HepG2 (cell line): ENCODE data around the gene ACAP1. TPM values are rescaled to one million over a fixed set of nuclear protein-coding genes. Genes with fewer than 3 reads are reported as not detected.
A peak's percentile ranks its signal among the peaks of the same experiment; 100 is the strongest.

Source experiments
- ARNTL ChIP-seq: sonication (generic); formaldehyde crosslinking; IDR thresholded peaks from 2 replicates; pipeline ENCODE4 v1.4.0; 2020; ENCODE audit warnings: mild to moderate bottlenecking, missing genetic modification reagents
- HNF4A ChIP-seq: sonication (generic); formaldehyde crosslinking; IDR thresholded peaks from 2 replicates; pipeline ENCODE4 v1.4.0; 2020; ENCODE audit warnings: missing genetic modification reagents
- HNRNPUL1 ChIP-seq: fragments of 200-400 bp; formaldehyde crosslinking; IDR thresholded peaks from 2 replicates; pipeline ENCODE4 v1.6.1; 2017; ENCODE audit warnings: low read depth, mild to moderate bottlenecking, low read length, moderate library complexity
- PHF20 ChIP-seq: sonication (generic); formaldehyde crosslinking; IDR thresholded peaks from 2 replicates; pipeline ENCODE4 v1.5.0; 2020; ENCODE audit warnings: mild to moderate bottlenecking, missing genetic modification reagents
- RELA ChIP-seq: sonication (generic); formaldehyde crosslinking; IDR thresholded peaks from 2 replicates; pipeline ENCODE4 v1.4.0; 2020; ENCODE audit warnings: missing genetic modification reagents
- SETDB1 ChIP-seq: sonication (generic); formaldehyde crosslinking; IDR thresholded peaks from 2 replicates; pipeline ENCODE4 v1.5.1; 2020; ENCODE audit warnings: missing genetic modification reagents, mild to moderate bottlenecking, borderline replicate concordance
- SPEN ChIP-seq: sonication (generic); formaldehyde crosslinking; IDR thresholded peaks from 2 replicates; pipeline ENCODE4 v1.5.1; 2020; ENCODE audit warnings: low read depth, mild to moderate bottlenecking, missing genetic modification reagents
- SRY ChIP-seq: sonication (generic); formaldehyde crosslinking; IDR thresholded peaks from 2 replicates; pipeline ENCODE4 v1.8.0; 2022; ENCODE audit warnings: mild to moderate bottlenecking, missing genetic modification reagents
- YY1 ChIP-seq: IDR thresholded peaks from 2 replicates; pipeline ENCODE4 v1.6.1; 2011; ENCODE audit warnings: low read length, low read depth, moderate library complexity, mild to moderate bottlenecking; ENCODE audit not compliant: insufficient read depth, insufficient replicate concordance
- ZFP90 ChIP-seq: sonication (generic); formaldehyde crosslinking; IDR thresholded peaks from 2 replicates; pipeline ENCODE4 v1.8.0; 2022; ENCODE audit warnings: missing genetic modification reagents, mild to moderate bottlenecking, inconsistent platforms, borderline replicate concordance
- ZKSCAN8 ChIP-seq: IDR thresholded peaks from 2 replicates; pipeline ENCODE4 v1.6.1; 2016; ENCODE audit warnings: borderline replicate concordance, missing genetic modification reagents, missing compliant biosample characterization
- ZNF274 ChIP-seq: sonication (generic); formaldehyde crosslinking; IDR thresholded peaks from 2 replicates; pipeline ENCODE4 v1.5.1; 2020; ENCODE audit warnings: mild to moderate bottlenecking, missing genetic modification reagents
- ZNF451 ChIP-seq: sonication (generic); formaldehyde crosslinking; IDR thresholded peaks from 2 replicates; pipeline ENCODE4 v1.5.0; 2020; ENCODE audit warnings: mild to moderate bottlenecking, missing genetic modification reagents
- ZNF766 ChIP-seq: sonication (generic); formaldehyde crosslinking; IDR thresholded peaks from 2 replicates; pipeline ENCODE4 v1.5.0; 2020; ENCODE audit warnings: missing genetic modification reagents, borderline replicate concordance
- polyA plus RNA-seq, 8 experiments: library from polyadenylated mRNA; depleted of rRNA in 3 of 8; stranded (reverse) in 7 of 8; unstranded in 1 of 8; fragments of >200 nt; fragmentation: Illumina TruSeq in 4 of 8; extraction: Trizol in 4 of 8; gene quantifications; 2 replicates each; pipeline versions ENCODE4 v1.2.1 to v1.2.3, GENCODE V29; 2011 to 2016; ENCODE audit warnings: low read depth in 4 of 8, missing spikeins in 1 of 8, mixed read lengths in 1 of 8; ENCODE audit not compliant: insufficient read depth in 1 of 8
- total RNA-seq, 5 experiments: library from RNA; depleted of rRNA; stranded (reverse); fragments of >200 nt; fragmentation: Illumina TruSeq; extraction: Trizol; gene quantifications; 2 replicates each; pipeline ENCODE4 v1.2.3, GENCODE V29; 2016; ENCODE audit warnings: low read depth in 1 of 5
- TF ChIP-seq, protein P1 (sequence below): sonication (generic); formaldehyde crosslinking; IDR thresholded peaks from 2 replicates; pipeline ENCODE4 v1.9.0; 2022; ENCODE audit warnings: missing genetic modification reagents, mild to moderate bottlenecking, borderline replicate concordance
- TF ChIP-seq, protein P2 (sequence below): sonication (generic); formaldehyde crosslinking; IDR thresholded peaks from 2 replicates; pipeline ENCODE4 v1.4.0; 2020; ENCODE audit warnings: mild to moderate bottlenecking, missing genetic modification reagents
- TF ChIP-seq, protein P3 (sequence below): sonication (generic); formaldehyde crosslinking; IDR thresholded peaks from 2 replicates; pipeline ENCODE4 v1.5.0; 2020; ENCODE audit warnings: mild to moderate bottlenecking, missing genetic modification reagents
- TF ChIP-seq, protein P4 (sequence below): sonication (generic); formaldehyde crosslinking; IDR thresholded peaks from 2 replicates; pipeline ENCODE4 v1.8.1; 2023; ENCODE audit warnings: mild to moderate bottlenecking, missing genetic modification reagents

Gene ACAP1
- total and polyA plus RNA-seq, 2 of the 13 experiments (the other 11 are each of a cell fraction or from before 2014, with no cell fraction given), result 1.3 to 2.5 TPM

DNA sequence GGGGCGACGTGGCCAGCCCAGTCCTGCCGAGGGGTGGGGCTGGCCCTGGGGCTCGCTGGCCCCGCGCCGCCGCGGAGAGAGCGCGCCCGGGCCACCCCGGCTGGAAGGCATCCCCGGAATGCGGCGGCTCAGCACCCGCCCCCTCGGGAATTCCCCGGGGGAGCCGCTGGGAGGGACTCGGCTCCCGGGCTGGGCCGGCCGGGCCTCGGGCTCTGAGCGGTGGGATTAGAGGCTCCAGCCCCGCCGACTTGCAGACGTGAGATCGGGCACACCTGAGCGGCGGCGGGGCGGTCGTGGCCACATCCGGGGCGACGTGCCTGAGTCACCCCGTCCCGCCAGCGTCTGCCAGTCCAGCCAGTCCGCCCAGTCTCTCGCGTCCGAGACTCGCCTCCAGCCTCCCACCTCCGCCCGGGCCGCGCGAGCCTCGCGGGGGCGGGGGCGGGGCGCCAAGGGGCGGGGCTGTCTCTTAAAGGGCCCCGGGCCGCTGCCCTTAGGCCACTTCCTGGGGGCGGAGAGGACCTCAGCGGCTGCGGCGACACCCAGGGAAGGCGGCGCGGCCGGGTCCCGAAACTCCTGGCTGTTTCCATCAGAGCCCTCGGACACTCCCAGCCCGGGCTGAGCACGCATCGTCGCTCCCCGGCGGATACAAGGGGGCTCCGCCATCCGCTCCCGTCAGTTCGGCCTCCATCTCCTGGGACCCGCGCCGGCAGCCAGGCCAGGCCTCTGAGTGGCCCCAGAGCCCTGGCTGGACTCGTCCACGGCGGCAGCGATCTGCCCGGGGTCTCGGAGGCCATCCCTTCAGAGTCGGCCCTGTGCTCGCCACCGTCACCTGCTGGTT lies 15.6 kb downstream of the ACAP1 start, which contains the start of gene KCTD11 (continued):
- TF ChIP-seq, protein P1, sequence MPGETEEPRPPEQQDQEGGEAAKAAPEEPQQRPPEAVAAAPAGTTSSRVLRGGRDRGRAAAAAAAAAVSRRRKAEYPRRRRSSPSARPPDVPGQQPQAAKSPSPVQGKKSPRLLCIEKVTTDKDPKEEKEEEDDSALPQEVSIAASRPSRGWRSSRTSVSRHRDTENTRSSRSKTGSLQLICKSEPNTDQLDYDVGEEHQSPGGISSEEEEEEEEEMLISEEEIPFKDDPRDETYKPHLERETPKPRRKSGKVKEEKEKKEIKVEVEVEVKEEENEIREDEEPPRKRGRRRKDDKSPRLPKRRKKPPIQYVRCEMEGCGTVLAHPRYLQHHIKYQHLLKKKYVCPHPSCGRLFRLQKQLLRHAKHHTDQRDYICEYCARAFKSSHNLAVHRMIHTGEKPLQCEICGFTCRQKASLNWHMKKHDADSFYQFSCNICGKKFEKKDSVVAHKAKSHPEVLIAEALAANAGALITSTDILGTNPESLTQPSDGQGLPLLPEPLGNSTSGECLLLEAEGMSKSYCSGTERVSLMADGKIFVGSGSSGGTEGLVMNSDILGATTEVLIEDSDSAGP, result peak; percentile 100
- TF ChIP-seq, protein P2, sequence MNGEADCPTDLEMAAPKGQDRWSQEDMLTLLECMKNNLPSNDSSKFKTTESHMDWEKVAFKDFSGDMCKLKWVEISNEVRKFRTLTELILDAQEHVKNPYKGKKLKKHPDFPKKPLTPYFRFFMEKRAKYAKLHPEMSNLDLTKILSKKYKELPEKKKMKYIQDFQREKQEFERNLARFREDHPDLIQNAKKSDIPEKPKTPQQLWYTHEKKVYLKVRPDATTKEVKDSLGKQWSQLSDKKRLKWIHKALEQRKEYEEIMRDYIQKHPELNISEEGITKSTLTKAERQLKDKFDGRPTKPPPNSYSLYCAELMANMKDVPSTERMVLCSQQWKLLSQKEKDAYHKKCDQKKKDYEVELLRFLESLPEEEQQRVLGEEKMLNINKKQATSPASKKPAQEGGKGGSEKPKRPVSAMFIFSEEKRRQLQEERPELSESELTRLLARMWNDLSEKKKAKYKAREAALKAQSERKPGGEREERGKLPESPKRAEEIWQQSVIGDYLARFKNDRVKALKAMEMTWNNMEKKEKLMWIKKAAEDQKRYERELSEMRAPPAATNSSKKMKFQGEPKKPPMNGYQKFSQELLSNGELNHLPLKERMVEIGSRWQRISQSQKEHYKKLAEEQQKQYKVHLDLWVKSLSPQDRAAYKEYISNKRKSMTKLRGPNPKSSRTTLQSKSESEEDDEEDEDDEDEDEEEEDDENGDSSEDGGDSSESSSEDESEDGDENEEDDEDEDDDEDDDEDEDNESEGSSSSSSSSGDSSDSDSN (CRISPR knock-in tag), result peak; percentile 81
- TF ChIP-seq SETDB1 (CRISPR knock-in tag) (no peak), ZNF766 (CRISPR knock-in tag) (0 out of 2 replicates have a peak, but pooled peaks have one; percentile 1), ZKSCAN8 (CRISPR knock-in tag) (no peak; the same call in 1 of the 2 replicates), PHF20 (CRISPR knock-in tag) (no peak), SPEN (peak; percentile 69; the same call in 1 of the 2 replicates), ARNTL (CRISPR knock-in tag) (peak; percentile 53; the same call in 1 of the 2 replicates), ZFP90 (peak; percentile 79; the same call in 1 of the 2 replicates), ZNF451 (CRISPR knock-in tag) (peak; percentile 59; the same call in 1 of the 2 replicates), ZNF274 (CRISPR knock-in tag) (no peak), RELA (CRISPR knock-in tag) (peak; percentile 97), SRY (0 out of 2 replicates have a peak, but pooled peaks have one; percentile 11), HNRNPUL1 (no peak), HNF4A (CRISPR knock-in tag) (no peak), YY1 (peak; percentile 7)
- TF ChIP-seq, protein P3, sequence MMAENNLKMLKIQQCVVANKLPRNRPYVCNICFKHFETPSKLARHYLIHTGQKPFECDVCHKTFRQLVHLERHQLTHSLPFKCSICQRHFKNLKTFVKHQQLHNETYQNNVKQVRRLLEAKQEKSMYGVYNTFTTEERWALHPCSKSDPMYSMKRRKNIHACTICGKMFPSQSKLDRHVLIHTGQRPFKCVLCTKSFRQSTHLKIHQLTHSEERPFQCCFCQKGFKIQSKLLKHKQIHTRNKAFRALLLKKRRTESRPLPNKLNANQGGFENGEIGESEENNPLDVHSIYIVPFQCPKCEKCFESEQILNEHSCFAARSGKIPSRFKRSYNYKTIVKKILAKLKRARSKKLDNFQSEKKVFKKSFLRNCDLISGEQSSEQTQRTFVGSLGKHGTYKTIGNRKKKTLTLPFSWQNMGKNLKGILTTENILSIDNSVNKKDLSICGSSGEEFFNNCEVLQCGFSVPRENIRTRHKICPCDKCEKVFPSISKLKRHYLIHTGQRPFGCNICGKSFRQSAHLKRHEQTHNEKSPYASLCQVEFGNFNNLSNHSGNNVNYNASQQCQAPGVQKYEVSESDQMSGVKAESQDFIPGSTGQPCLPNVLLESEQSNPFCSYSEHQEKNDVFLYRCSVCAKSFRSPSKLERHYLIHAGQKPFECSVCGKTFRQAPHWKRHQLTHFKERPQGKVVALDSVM (CRISPR knock-in tag), result peak; percentile 82
- TF ChIP-seq, protein P4, sequence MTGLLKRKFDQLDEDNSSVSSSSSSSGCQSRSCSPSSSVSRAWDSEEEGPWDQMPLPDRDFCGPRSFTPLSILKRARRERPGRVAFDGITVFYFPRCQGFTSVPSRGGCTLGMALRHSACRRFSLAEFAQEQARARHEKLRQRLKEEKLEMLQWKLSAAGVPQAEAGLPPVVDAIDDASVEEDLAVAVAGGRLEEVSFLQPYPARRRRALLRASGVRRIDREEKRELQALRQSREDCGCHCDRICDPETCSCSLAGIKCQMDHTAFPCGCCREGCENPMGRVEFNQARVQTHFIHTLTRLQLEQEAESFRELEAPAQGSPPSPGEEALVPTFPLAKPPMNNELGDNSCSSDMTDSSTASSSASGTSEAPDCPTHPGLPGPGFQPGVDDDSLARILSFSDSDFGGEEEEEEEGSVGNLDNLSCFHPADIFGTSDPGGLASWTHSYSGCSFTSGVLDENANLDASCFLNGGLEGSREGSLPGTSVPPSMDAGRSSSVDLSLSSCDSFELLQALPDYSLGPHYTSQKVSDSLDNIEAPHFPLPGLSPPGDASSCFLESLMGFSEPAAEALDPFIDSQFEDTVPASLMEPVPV (CRISPR knock-in tag), result no peak
